ENCODE measurements around the gene KLRF1. TPM values are rescaled to one million over a fixed set of nuclear protein-coding genes. Genes with fewer than 3 reads are reported as not detected.
A peak's percentile ranks its signal among the peaks of the same experiment; 100 is the strongest.

Gene KLRF1
- total RNA-seq, 1 experiment from 2014 or later = not detected

DNA sequence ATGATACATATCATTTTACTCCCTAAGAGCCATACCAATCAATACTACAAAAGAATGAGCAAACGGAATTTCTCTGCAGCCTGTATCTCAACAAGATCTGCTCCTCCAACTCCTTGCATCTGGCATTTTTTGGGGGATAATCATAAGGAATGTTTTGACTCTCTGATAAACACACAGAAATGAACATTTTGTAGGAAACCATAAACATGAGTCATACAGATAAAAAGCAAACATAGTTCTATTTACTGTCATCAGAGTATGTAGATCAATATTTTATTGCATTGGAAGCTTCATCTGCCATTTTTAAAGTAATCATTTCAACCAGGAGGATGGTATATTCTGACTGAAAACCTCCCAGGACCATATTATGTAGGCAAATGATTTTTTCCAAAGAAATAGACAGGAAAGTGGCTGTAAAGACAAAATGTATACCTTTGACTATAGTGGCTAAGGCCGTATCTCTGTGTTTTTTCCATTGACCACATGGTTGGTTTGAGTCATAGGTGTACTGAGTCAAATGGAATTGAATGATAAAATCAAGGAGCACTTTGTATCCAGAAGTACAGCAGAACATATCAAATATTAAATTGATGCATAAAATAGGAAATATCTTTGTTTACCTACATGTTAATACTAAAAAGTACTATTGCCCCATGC lies 34.2 kb upstream of the KLRF1 start:
- peak overlapping the region; percentile 53 for H3K27ac Mint-ChIP-seq (ENCODE audit: unreplicated experiment)
- CTCF ChIA-PET = interaction anchor here (0.7 to 1.0 kb wide), 2 partner anchors 18 to 41 kb away, joined by 4 read pairs; no protein-coding TSS in a partner anchor
- H3K27me3 Mint-ChIP-seq (ENCODE audit: unreplicated experiment) = no peaks in the 10 kb centered on the region
- no TSS peak for BruUV-seq (replicated peaks)
- no peaks in the 10 kb centered on the region for H3K9me3 Mint-ChIP-seq (ENCODE audit: low read depth, unreplicated experiment)
- H3K4me3 Mint-ChIP-seq (ENCODE audit: low read depth, unreplicated experiment) = no peak overlapping the region
- peaks cover 41% of the 10 kb centered on the region for H3K4me1 Mint-ChIP-seq (ENCODE audit: low read depth, unreplicated experiment)
- no peak for DNase-seq
- no peaks in the 10 kb centered on the region for H3K36me3 Mint-ChIP-seq (ENCODE audit: insufficient read depth, unreplicated experiment)
- intact Hi-C loops (cut with micrococcal nuclease; ENCODE audit: unreplicated experiment) = no loop called here
- TF ChIP-seq, protein P1, sequence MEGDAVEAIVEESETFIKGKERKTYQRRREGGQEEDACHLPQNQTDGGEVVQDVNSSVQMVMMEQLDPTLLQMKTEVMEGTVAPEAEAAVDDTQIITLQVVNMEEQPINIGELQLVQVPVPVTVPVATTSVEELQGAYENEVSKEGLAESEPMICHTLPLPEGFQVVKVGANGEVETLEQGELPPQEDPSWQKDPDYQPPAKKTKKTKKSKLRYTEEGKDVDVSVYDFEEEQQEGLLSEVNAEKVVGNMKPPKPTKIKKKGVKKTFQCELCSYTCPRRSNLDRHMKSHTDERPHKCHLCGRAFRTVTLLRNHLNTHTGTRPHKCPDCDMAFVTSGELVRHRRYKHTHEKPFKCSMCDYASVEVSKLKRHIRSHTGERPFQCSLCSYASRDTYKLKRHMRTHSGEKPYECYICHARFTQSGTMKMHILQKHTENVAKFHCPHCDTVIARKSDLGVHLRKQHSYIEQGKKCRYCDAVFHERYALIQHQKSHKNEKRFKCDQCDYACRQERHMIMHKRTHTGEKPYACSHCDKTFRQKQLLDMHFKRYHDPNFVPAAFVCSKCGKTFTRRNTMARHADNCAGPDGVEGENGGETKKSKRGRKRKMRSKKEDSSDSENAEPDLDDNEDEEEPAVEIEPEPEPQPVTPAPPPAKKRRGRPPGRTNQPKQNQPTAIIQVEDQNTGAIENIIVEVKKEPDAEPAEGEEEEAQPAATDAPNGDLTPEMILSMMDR (IDR thresholded peaks at IDR 0.05; ENCODE audit: unreplicated experiment) = no peak

- BruUV-seq (replicated peaks) = no TSS peak
- H3K36me3 Mint-ChIP-seq (ENCODE audit: insufficient read depth, unreplicated experiment) = no peaks in the 10 kb centered on the region
Observed at GRCh38 chr12:9793779-9794395, 33.4 kb upstream of the KLRF1 start.

DNA sequence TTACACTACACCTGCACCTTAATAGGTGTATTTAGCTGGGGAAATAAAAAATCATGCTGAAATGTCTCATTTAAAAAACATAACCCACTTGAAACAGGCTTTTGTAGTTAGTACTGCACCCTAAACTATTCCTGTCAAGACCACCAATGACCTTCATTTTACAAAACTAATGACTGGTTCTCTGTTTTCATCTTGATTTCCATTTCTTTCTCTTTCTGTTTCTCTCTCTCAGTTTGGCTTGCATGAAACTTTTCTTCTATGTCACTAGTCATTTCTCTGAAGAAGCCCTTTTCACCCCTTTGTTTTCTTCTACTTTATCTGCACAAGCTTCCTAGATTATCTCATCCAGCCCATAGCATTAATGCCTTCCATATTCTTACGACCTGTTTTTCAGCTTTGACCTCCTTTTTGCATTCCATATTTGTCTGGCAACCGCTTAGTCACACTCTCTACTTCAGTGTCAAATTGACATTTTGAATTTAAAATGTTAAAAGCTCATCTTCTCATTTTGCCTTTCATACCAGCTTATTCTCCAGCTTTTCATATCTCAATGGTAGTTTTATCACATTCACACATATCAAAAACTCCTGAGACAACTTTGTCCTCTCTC lies 32.7 kb upstream of the KLRF1 start:
- TF ChIP-seq, protein P1 (IDR thresholded peaks at IDR 0.05; ENCODE audit: unreplicated experiment) = no peak
- Mint-ChIP-seq H3K9me3 (ENCODE audit: low read depth, unreplicated experiment) (no peaks in the 10 kb centered on the region), H3K36me3 (ENCODE audit: insufficient read depth, unreplicated experiment) (no peaks in the 10 kb centered on the region), H3K27me3 (ENCODE audit: unreplicated experiment) (no peaks in the 10 kb centered on the region), H3K4me1 (ENCODE audit: low read depth, unreplicated experiment) (peaks cover 41% of the 10 kb centered on the region), H3K4me3 (ENCODE audit: low read depth, unreplicated experiment) (peak overlapping the region; percentile 1), H3K27ac (ENCODE audit: unreplicated experiment) (peak overlapping the region; percentile 11)
- CTCF ChIA-PET = interaction anchor here (0.7 to 1.3 kb wide), 3 partner anchors 20 to 52 kb away, joined by 3 to 6 read pairs (median 4); no protein-coding TSS in a partner anchor
- DNase-seq = no peak
- no TSS peak for BruUV-seq (replicated peaks)
- intact Hi-C loops (cut with micrococcal nuclease; ENCODE audit: unreplicated experiment) = no loop called here

More at GRCh38 chr12:9793779-9794395, 33.4 kb upstream of the KLRF1 start:
- intact Hi-C loops (cut with micrococcal nuclease; ENCODE audit: unreplicated experiment) = no loop called here
- H3K27ac Mint-ChIP-seq (ENCODE audit: unreplicated experiment) = peak overlapping the region; percentile 53
- H3K4me1 Mint-ChIP-seq (ENCODE audit: low read depth, unreplicated experiment) = peaks cover 41% of the 10 kb centered on the region
- no peak for DNase-seq
- H3K4me3 Mint-ChIP-seq (ENCODE audit: low read depth, unreplicated experiment) = no peak overlapping the region
- no peaks in the 10 kb centered on the region for H3K27me3 Mint-ChIP-seq (ENCODE audit: unreplicated experiment)
- no peaks in the 10 kb centered on the region for H3K9me3 Mint-ChIP-seq (ENCODE audit: low read depth, unreplicated experiment)
- CTCF ChIA-PET = interaction anchor here (0.7 to 1.3 kb wide), 3 partner anchors 19 to 51 kb away, joined by 3 to 6 read pairs (median 4); no protein-coding TSS in a partner anchor
- TF ChIP-seq, protein P1 (IDR thresholded peaks at IDR 0.05; ENCODE audit: unreplicated experiment) = no peak

DNA sequence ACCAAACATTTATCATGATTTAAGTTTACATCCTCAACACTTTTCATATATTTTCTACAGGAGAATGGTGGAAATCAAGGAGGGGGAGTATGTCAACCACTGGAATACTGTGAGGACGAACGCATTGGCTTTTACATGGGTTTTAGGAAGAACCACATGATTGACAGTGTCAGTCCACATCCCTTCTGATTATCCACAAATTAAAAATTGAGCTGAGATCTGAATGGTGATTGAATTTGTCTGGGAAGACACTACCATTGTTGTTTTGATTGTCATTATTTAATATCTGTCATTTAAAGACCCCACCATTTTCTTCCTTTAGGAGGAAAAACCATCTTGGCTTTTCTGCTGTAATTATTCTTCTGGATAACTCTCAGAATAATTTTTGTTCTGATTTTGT lies 31.3 kb upstream of the KLRF1 start:
- H3K4me3 Mint-ChIP-seq (ENCODE audit: low read depth, unreplicated experiment) = no peak overlapping the region
- H3K36me3 Mint-ChIP-seq (ENCODE audit: insufficient read depth, unreplicated experiment) = no peaks in the 10 kb centered on the region
- intact Hi-C loops (cut with micrococcal nuclease; ENCODE audit: unreplicated experiment) = no loop called here
- CTCF ChIA-PET = no interaction called here
- BruUV-seq (replicated peaks) = no TSS peak
- H3K27ac Mint-ChIP-seq (ENCODE audit: unreplicated experiment) = no peak overlapping the region
- H3K9me3 Mint-ChIP-seq (ENCODE audit: low read depth, unreplicated experiment) = no peaks in the 10 kb centered on the region
- TF ChIP-seq, protein P1 (IDR thresholded peaks at IDR 0.05; ENCODE audit: unreplicated experiment) = no peak
- DNase-seq = no peak
- no peaks in the 10 kb centered on the region for H3K27me3 Mint-ChIP-seq (ENCODE audit: unreplicated experiment)
- peaks cover 41% of the 10 kb centered on the region for H3K4me1 Mint-ChIP-seq (ENCODE audit: low read depth, unreplicated experiment)
